Stimulated activated CD4-positive, alpha-beta T cell treated with anti-CD3 and anti-CD28 coated beads, Interleukin-1b, Interleukin-23, amount 100 ng/mL, for 1 hour (primary cell): ENCODE measurements around the gene IRF4.

ENCODE experiments used
- DNase-seq, 2 donors: peaks; one replicate each; pipeline ENCODE4 v3.0.0-alpha.2; 2020; ENCODE audit warnings: low read depth in 2 of 2

Gene IRF4

DNA sequence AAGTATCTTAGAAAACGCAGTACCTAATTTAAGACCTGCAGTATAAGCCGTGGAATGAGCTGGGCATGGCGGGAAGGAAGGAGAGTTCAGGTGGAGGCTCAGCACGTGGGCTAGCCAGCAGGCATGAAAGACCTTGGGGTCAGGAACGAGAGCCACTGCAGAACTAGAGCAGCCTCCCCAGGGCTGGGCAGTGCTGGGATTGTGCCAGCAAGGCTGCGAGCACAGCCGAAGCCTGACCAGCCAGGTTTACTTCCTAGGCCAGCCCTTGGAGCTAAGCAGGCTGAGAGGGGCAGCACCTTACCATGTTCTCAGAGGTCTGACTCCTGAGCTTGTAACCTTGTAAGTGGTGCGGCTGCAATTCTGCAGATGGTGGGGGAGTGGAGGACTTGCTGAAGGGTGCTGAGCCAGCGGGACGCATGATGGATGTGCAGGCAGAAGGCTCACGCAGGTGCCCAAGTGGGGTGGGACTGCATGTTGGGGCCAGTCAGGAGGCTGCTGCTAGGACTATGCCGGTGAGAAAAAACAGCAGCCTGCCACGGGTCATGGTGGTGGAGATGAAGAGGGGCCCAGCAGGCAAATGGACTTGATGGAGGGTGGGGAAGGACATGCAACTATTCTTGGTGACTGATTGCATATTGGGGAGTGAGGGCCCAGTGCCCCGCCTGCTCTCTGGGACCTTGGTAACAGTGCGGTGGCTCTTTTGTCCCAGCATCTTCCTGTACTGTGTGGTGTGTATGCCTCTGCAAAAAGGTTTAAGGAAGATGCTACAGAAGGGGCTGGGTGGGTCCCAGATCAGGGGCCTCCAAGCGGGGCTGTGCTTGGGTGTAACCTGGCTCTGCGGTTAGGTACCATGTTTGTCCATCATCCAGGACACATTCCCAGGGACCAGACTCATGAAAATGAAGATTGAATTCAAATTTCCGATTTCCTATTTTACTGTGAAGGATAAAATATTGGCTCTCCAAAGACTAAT, 37.6 kb upstream of the IRF4 start:
- no peak for DNase-seq

DNA sequence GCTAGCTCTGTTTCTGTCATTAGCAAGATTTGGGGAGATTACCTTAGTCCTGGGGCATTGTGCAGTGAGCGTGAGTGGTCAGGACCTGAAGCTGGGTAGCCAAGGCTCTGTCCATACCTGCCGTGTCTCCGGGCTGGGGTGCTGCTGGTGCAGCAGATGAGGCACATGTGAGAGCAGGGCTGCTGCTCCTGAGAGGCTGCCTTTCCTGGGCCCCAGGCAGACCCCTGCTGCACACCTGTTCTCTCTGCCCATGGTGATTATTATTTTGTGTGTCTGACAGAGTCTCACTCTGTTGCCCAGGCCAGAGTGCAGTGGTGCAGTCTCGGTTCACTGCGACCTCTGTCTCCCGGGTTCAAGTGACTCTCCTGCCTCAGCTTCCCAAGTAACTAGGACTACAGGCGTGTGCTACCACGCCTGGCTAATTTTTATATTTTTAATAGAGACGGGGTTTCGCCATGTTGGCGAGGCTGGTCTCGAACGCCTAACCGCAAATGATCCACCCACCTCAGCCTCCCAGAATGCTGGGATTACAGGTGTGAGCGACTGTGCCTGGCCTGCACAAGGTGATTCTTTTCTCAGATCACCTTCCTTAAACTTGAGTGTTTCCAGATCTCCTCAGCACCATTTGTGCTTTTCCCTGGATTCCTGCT, 36.8 kb upstream of the IRF4 start:
- no peak for DNase-seq

DNA sequence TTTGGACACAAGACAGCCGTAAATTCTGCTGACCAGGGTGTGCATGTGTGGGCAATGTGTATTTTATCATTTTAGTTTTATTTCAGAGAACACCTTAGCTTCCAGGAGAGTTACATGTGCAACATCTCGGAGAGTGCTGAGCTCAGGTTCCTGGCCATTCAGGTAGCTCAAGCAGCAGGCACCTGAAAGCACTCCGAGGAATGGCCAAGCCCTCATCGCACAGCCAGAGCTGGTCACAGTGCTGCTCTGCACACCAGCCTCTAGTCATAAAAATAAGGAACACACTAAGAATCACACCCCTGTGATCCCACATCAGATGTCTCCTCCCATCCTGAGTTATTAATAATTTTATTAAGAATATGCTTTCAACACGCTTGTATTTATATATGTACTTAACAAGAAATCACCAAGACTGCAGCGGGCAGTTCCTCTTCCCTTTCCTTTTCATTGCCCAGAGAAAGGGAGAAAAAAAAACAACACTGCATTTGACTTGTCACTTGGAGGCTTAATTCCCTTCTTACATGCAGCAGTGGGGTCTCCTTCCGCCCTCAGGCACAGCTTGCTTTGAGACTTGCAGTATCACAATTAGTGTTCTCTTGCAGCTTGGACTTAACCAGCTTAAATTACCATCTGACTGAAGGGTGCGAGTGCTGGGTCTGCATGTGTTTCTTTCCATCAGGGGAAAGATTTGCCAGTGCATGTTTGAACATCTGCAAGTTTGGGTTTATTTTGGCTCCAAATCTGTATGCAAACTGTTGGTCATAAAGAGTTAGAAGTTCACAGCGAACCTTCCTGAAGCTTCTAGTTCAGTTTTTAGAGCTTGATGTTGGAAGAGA, 36.0 kb upstream of the IRF4 start:
- DNase-seq = no peak

DNA sequence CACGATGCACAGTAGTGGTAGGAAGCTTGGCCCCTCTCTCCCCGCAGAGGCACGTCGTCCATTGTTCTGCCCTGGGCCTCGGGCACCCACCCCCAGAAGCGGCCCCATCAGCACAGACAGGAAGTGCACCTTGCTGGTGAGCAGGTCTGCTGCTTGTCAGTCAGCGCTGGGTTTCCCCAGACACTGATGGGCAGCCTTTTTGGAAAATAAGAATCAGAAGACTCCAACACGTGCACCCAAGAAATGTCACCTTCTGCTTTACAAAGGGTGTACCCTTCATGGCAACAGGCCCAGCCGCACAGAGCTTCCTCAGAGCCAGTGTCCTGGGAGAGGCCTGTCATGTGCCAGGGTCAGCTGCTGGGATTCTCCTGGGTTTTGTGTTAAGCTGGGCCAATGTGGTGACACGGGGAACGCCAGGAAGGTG, 34.7 kb upstream of the IRF4 start:
- no peak for DNase-seq

DNA sequence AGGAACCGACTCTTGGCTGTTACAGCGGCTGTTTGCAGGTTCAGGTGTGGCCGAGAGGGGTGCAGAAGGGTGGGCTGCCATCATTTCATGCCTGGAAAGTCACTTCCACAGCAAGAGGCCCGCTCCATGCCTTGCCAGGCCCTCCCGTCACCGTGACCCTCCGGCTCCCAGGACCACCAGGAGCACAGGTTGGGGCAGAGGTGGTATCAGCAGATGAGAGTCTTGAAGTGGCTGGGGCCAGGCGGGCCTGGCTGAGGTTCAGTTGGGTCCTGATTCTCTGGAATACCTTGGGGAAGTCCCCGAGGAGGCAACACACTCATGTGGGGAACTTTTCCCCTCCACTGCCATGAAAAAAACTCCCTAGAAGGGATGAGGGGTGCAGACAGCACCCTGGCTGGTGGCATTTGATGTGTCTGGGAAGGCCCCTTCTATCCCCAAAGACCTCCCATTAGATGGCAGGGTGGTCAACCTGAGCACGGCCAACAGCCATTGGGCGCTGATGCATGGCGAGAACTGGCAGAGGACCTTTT, 34.2 kb upstream of the IRF4 start:
- no peak for DNase-seq

DNA sequence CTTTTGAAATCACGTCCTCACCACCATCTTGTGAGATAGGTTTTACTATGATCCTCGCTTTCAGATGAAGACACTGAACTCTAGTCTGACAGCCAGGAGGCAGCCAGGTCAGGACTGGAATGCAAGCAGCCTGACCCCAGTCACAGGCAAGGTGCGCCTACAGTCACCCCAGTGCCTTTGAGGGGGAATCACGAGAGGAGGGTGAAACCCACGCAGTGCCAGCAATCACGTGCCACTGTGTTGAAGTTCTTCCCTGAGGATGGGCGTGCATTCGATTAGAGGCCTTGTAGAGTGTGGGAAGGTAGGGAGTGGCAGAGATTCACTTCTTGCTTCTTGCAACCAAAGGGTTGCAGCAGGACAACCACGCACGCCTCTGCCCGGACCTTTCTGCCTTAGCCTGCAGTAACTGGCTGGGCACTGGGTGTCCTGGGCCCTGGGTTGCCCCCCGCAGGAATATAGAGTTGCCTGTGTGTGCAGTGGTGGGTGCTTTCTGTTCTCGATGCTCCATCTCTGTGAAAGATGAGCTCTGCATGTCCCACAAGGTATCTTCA, 33.7 kb upstream of the IRF4 start:
- DNase-seq = no peak

DNA sequence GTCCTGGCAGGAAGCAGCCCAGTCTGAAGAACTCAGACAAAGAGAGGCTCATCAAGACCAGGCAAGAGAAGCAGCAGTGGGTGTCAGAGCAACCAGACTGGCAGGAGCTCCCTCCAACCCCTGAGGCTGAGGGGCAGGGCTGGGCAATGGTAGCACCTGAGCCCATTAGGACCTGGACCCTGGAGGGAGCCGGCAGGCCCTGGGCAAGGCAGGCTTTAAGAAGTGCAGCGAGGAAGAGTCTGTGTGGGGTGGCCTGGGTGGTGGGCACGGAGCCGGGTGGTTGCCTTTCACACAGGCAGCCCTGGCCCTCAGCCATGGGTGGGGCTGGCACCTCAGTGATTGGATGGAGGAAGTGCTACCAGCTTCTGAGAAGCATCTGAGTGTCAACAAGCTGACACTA, 33.1 kb upstream of the IRF4 start:
- DNase-seq = no peak

DNA sequence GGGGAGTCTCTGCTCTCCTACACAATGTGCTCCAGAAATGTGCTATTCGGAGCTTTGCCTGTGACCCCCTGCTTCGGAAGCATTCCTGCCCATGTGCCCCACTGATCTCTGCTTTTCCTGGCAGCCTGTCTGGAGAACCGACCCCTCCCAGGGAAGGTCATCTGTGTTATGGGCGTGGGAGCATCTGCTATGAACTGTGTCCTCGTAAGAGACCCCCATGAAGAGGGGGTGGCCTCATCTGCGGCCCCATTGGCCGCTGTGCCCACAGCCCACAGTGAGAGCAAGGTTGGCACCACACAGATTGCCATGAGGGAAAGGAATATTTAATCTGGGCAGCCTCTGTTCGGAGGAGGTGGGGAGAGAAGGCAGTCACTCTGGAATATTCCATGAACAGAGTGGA, 32.7 kb upstream of the IRF4 start:
- DNase-seq = no peak

DNA sequence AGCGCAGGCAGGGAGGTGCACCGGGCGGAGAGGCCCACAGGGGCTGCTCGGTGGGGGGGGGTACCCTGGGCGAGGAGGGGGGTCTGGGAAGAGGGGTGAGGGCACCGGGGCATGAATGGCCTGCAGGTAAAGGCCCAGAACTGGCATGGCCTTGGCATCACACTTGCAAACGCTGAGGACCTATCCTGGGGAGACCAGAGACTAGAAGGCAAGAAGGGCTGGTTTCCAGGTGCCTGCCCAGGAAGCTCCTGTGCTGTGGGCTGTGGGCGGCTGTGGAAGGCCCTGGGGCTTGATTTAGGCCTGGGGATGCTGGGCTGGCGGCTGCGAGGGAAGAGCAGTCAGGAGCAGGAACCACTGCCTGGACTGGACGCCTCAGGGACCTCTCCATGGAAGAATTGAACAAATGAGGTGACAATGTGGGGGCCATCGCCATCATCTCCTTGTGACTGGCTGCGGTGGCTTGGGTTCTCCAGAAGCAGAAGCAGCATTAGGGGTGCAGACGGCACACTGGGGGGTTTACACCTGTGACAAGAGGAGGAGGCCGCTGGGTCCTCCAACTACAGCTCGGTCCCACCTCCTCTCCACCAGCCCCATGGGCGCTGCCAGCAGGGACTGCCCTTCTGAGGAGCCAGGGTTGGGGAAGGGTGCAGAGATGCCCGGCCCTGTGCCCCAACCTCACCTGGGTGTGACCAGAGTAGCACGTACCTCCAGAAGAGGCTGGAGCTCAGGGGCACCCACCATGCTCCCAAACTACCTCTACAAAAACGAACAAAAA, 32.1 kb upstream of the IRF4 start:
- DNase-seq = no peak

DNA sequence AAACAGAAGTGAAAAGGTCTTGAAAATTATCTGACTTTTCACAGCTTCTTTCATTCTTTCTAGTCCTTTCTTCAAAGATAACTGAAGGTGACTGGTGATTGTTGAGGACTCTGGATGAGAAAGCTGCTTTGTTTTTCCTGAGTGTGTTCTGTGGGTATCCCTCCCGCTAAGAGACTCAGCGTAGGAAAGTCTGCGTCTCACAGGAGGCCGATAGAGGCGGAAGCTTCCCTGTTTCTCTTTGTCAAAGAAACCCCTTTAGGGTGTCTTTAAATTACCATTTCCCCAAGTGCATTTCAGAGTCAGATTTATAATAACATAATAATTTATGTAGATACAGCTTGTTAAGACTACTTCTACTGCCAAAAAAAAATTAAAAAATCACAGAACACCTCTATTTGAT, 31.2 kb upstream of the IRF4 start:
- no peak for DNase-seq

DNA sequence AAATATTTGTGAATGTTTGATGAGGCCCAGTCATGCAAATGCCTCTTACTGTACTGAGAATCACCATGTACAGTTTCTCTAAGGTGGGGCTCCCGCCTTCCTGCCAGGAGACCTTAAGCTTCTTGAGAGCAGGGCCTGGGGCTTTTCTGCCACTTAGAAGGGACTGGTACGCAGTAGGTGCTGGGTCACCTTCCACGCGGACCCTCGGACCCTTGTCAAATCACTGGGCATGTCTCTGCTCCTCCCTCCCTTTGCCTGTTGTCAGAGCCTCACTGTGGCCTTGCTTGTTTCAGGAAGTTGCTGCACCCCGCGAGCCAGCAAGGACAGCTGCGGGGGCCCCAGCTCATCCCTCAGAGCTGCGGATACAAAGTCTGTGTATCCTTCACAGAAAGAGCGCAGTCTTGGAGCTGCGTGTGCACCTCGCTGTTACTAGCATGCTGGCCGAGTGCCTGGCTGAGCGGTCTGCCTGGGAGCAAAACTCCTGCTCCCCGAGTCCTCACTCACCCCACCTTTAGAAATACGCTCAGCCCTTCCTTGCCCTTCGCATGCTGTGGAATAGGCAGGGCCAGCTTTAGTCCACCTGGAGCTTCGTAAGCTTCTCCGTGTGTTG, 30.7 kb upstream of the IRF4 start:
- no peak for DNase-seq

DNA sequence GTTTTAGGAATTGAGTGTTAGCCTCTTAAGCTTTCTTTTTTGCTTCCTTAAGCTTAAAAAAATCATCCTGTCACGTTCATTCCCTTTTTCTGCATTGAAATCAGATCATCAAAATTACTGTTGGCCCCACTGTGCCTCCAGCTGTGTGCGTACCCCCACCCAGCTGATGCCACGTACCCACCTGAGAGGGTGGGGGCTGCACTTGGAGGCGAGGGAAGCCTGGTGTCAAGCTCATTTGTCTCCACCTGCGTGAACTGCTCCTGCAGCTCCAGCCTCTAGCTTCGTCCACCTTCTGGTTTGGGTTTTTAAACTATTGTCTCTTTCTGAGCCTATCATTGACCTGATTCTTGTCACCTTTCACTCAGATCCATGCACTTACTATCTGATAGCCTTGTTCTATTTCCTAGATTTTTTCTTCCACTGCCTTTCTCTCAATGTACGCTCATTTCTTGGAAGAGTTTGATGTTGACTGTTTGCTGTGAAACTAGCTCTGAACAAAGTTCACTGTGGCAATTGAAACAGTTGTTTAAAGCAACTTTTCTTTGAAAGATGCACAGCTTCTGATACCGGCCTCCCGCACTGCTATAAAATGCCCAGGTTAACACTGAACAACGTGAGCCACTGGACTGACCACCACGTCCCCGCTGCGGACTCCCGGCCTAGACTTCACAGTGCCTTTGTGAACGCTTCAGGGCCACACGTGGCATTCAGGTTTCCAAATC, 30.0 kb upstream of the IRF4 start:
- no peak for DNase-seq

DNA sequence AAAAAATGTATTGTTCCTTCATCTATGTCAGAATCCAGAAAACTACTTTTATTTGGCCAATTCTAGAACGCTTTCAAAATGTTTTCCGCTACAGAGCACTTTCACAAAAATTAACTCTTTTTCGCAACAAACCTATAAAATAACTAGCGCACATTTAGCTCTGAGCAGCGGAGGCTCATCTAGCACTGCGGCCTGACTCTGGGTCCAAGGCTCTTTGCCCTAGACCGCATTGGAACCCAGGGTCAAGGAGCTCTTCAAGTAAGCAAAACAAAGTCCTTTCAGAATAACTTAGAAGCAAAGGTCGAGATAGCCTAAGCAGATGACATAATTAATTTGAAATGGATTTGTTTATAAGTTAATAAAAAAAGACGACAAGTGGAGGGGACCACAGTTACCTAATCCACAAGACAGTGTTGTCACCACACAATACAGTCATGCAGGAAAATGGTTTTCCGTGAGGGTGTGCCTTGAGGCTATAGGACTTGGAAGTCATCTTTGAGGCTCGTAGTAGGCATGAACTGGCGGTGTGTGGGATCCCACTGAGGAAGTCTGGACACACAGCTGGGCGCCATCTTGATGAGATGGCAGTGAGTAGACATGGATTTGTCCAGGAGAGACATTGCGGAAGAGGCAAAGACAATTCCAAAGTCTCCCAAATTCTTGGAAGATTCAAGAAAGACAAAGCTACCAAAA, 29.2 kb upstream of the IRF4 start:
- no peak for DNase-seq

DNA sequence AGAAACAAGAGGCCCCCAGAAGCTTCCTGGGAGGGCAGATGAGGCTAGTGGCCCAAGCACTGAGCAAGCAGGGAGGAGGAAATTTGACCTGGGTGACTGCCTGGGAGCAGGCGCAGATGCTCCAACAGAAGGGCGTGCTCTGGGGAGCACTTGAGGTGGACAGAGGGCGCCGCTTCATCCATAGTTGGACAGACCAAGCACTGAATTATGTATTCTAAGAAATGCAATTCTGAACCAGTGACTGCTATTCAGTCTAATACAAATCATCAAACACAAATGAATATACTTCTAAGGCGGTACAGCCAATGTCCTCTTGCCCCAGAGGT, 28.7 kb upstream of the IRF4 start:
- no peak for DNase-seq

DNA sequence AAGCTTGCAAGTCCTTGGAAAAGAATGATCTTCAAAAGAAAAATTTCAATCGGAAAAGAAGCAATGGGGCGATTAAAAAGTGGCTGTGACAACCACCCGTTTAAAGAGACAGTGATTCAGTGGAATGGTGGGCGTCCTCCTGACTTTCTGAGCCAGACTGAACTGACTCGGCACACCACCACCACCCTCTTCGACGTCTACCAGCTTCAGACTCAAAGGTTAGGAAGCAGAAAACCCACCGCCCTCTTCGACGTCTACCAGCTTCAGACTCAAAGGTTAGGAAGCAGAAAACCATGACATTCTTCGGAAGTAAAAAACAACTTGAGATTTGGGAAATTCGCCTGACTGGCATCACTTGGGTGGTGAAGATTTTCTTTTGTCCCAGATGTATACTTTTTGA, 28.3 kb upstream of the IRF4 start:
- no peak for DNase-seq

DNA sequence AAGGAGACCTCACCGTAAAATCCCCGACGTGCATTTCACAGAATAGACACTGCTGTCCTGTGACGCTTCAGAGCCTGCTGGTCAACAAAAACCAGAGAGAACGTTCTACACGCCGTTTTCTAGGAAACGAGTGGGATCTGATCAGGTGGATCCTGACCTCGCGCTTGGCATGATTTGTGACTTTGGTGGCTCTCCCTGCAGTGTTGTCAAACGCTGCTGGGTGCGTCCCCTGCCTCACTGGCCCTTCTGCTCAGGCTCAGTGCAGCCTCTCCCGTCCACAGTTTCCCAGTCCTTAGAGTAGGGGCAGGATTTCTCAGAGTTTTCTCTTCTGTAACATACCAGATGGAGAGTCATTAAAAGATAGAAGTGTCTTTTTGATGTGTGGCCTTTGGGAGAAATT, 27.6 kb upstream of the IRF4 start:
- DNase-seq = no peak

DNA sequence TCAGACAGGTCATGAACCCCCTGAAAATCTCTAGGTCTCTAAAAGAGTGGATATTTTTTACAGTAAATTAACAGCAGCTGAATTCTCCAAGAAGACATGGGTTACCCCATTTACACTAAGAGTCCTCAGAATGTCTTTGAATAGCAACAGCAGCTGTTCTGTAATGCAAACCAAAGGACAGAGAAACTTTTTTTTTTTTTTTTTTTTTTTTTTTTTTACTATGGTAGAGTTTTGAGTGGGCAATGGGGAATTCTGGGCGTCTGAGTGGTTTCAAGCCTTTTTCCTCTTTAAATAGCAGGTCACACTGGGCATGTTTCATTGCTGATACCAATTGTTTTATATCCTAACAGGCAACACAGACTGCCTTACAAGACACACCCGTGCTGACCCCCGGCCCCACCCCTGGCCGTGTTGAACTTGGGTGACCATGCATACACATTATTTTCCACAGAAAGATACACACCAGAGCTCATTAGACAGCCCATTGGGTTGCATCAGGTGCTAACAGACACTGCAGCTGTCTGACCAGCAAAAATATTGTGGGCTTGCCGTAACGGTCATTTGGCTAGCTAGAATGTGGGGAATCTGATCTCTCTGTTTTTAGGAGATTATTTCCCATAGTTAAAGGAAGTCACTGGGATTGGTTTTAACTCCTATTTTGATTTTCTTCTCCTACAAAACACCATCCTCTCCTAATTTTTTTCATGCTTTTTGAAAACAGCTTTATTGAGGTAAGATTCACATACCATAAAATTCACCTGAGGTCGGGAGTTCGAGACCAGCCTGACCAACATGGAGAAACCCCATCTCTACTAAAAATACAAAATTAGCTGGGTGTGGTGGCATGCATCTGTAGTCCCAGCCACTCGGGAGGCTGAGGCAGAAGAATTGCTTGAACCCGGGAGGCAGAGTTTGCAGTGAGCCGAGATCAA, 26.7 kb upstream of the IRF4 start:
- DNase-seq = no peak

DNA sequence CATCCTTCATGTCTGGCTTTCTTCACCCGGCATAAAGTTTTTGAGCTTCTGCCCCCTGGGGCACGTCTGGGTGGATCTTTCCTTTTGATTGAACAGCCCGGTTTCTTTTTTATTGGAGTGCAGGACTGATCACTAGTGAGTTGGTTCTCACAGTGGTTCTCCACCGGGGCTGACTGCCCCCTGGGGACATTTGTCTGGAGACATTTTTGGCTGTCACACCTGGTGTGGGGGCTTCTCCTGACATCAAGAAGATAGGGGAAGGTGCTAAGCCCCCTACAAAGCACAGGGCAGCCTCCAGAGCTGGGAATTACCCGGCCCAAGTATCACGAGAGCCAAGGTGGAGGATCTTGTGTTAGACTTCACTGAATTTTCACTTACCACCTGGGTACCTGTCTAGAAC, 25.7 kb upstream of the IRF4 start:
- DNase-seq = no peak
